GM18858 (cell line): ENCODE data around the gene CTU1.

Source experiments
- ATAC-seq: cut with Tn5 transposase; IDR thresholded peaks from one replicate; pipeline ENCODE4 v1.9.1; 2021; ENCODE audit not compliant: unreplicated experiment

The CTU1 gene

GRCh38 chr19:51107406-51108065 lies 673 bp downstream of the CTU1 start:
- ATAC-seq = no peak

- no peak for ATAC-seq
Measured at GRCh38 chr19:51103926-51104341, 4.3 kb downstream of the CTU1 start.

DNA sequence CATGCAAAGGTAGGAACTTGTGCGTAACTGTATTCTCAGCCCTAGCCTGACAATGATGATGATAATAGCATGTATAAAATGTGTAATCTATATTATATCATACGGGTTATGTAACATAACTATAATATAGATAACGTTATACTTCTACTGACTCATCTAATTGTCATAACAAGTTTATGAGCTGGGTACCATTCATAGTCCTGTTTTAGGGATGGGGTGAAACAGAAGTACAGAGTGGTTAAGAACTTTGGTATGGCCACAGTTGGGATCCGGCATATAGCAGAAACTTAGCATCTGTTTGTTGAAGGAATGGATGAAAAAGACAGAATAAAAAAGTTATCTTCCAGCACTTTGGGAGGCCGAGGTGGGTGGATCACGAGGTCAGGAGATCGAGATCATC lies 5.2 kb downstream of the CTU1 start:
- ATAC-seq = no peak

DNA sequence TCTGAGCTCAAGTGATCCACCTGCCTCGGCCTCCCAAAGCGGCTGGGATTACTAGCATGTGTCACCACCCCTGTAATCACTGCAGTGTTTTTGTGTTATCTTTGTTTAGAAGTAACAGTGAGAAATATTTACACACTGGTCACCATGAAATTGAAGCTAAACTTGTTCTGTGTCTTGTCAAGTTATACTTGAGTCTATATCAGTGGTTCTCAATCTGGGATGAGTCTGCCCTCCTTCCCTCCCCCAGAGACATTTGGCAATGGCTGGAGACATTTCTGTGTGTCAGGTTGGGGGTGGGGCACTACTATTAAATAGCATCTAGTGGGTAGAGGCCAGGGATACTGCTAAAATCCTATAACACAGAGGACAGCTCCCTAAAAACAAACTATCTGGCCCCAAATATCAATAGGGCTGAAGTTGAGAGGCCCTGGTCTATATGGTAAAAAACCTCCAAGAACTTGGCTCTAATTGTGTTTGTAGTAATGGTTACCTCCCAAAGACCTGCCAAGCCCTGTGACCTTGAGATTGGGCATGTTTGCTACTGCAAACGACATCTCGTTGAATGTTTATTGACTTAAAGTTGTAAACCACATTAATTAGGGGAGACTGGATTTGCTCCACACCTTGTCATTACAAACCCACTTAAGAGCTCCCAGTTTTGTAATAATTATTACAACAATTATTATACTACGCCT lies 6.9 kb downstream of the CTU1 start:
- no peak for ATAC-seq

GRCh38 chr19:51100601-51101000 lies 7.6 kb downstream of the CTU1 start:
- ATAC-seq = no peak

DNA sequence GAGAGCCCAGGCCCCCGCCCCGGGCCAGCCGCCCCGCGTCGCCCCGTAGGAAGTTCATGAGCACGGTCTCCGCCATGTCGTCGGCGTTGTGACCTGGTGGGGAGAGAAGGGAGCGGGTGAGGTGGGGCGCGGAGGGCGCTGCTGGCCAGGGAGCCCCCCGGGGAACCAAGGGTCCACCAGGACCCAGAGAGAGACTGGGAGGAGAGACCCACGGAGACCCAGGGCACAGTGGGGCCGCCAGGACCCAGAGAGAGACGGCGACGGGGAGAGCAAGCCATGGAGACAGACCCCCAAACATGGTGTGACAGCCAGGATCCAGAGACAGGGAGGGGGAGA lies 9.2 kb downstream of the CTU1 start:
- no peak for ATAC-seq

DNA sequence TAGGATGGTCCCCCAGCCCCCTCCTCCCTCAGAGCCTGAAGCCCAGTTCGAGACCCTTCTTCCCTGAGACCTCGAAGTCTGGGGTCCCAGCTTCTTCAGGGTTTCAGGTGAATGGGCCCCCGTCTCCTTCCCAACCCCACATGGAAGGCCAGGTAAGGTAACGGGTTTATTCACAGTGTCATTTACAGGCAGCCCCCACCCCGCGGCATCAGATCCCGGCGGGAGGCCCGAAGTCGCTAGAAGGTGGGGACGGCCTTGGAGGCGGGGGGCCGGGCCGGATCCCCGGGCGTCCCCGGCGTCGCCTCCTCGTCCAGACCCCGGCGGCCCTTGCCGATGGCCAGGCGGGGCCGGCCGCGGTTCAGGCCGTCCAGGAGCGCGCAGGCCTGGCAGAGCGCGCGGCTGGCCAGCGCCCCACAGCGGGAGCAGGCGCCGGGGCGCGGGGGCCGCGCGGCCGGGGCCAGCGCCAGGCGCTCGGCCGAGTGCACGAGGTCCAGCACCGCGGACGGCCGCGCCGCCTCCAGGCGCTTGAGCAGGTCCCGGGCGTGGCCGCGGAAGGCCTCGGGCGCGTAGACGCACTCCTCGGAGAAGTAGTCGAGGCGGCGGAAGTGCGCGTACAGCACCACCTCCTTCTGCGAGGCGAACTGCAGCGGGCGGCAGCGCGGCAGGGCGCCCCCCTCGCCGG lies 9.7 kb downstream of the CTU1 start:
- no peak for ATAC-seq

DNA sequence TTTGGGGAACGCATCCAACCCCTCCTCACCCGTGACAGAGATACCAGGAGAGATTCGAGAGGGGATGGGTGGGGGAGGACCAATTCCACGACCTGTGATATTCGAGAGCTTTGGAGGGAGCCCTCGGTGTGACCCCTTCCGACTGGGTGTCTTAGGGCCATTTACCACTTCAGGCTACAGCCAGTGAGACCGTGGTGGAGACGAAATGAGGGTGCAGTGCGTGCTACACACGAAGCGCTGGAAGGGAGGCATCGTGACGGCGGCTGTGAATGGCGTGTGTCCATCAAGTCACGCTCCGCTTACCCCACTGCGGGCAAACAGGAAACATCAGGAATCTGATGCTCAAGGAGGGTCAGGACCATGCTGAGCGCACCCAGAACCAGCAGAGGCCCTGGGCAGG lies 10.4 kb downstream of the CTU1 start:
- ATAC-seq = no peak

- no peak for ATAC-seq
Measured at GRCh38 chr19:51097166-51097738, 11.0 kb downstream of the CTU1 start.

DNA sequence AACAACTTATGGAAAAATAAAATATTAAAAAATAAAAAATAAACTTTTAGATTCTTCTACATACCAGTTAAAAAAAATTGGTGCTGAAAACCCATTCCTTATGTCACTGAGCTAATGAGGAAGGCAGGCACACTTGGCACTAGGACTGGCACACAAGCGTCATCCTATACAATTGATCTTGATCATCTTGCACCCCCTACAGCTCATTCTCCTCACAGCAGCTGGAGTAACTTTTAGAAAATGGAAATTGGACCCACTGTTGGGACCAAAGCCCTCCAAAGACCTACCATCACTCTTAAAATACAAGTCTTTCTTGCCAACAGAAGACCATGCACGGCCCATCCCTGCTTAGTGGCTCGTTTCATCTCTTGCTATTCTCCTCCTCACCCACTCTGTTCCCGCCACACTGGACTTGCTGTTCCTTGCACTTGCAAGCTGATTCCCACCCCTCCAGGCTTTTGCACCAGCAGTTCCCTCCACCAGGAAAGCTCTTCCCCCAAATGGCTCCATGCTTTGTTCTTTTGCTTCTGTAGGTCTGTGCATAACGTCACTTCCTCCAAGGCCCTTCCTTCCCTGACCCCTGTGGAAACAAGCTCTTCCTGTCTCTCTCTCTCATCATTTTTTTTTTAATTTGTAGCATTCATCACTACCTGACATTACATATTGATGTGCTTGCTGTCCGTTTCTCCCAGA lies 11.6 kb downstream of the CTU1 start:
- ATAC-seq = no peak

GRCh38 chr19:51094696-51095279 lies 13.4 kb downstream of the CTU1 start:
- no peak for ATAC-seq

- ATAC-seq = no peak
Measured at GRCh38 chr19:51093510-51094345, 14.5 kb downstream of the CTU1 start.

GRCh38 chr19:51093101-51093500 lies 15.1 kb downstream of the CTU1 start:
- ATAC-seq = no peak

- ATAC-seq = no peak
Measured at GRCh38 chr19:51091895-51092873, 16.0 kb downstream of the CTU1 start.

DNA sequence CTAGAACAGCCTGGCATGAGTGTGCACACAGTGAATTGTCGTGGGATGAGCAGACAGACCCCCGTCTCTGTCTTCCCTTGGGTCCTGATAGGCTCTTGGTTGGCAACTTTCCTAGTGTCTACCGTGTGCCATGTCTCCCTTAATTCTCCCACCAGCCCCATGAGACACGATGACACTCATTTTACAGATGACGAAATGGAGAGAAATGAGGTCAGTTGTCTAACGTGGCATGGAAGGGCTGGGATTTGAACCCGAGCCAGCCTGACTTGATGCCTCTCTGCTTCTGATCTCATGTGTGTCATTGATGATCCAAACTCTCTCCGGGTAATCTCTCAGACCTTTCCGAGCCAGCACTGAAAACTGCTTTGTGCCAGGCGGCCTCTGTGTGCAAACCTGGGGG lies 17.1 kb downstream of the CTU1 start:
- no peak for ATAC-seq

DNA sequence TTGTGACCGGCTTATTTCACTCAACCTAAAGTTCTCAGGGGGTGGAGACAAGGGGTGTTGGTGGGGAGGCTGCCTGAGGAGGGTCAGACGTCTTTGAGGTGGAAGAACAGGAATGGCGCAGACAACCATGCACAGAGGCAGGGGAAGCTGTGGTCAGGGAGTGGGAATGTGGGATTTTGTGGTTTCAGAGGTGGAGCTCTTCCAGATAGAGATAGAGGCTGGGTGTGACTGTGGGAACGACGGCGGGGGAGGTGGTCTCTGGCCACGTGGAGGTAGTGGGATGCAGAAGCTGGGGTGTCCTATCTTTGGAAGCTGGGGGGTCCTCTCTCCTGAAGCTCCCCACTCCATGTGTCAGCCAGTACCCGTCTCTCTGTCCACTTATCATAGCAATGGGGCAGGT lies 17.7 kb downstream of the CTU1 start:
- no peak for ATAC-seq

GRCh38 chr19:51089786-51090185 lies 18.4 kb downstream of the CTU1 start:
- no peak for ATAC-seq

DNA sequence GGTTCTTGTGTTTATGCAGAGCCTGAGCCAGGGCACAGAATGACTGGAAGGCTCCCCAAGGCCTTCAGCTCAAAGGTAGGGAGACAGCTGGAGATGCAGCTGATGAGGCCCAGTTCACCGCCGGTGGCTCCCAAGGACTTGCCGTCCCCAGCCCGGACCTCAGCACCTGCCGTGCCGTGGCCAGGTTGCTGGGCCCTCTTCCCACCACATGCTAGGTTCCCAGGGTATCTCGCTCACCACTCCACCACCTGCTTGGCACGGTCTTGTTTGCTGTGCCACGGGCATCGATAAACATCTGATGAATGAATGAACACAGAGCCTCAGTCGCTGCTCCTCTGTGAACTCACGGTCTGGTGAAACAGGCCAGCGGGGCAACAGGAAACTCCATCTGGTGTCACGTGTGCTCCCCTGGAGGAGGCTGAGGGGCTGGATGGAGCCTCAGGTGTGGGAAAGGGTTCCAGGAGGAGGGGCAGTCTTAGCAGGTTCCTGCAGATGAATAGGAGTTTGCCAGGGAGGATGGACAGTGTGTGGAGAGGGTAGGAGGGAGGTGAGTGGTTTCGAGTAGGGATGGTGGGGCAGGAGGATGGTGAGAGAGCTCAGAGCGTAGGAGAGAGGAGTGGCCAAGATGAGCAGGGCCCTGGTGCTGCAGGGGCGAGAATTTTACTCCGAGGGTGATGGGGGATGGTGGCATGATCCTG lies 21.9 kb downstream of the CTU1 start:
- no peak for ATAC-seq
